ENCODE measurements around the gene NUSAP1.
"Not testable (repeated sequence)": the region's sequence is repeated elsewhere in the genome, so short reads cannot be mapped to it uniquely, and the experiment has no call there.

Gene NUSAP1

GRCh38 chr15:41416742-41417417 is 84.2 kb downstream of the NUSAP1 start, which contains the start of gene RTF1:
Gene RTF1 (plus strand): TSS chr15:41417095. CDS start chr15:41417116, 21 bp downstream.
- DNase-seq = peak; percentile 95 to 97

- DNase-seq = no peak
Observed at GRCh38 chr15:41417418-41418195, 84.9 kb downstream of the NUSAP1 start.

GRCh38 chr15:41423979-41424659 is 91.4 kb downstream of the NUSAP1 start:
- no peak for DNase-seq

- no peak for DNase-seq
Observed at GRCh38 chr15:41424809-41425208, 92.1 kb downstream of the NUSAP1 start.

GRCh38 chr15:41425907-41426306 is 93.2 kb downstream of the NUSAP1 start:
- not testable (repeated sequence) for DNase-seq

- peak in 1 of 2 donors; percentile 27 for DNase-seq
Observed at GRCh38 chr15:41429003-41429890, 96.6 kb downstream of the NUSAP1 start.

Data from CD4-positive, alpha-beta T cell treated with Interferon alpha-2 for 1 hour (primary cell).